Measurements from ENCODE around the gene RANBP9. TPM values are rescaled to one million over a fixed set of nuclear protein-coding genes. Genes with fewer than 3 reads are reported as not detected.

The RANBP9 gene
- total and polyA plus RNA-seq, 2 experiments from 2014 or later, result 12.1 to 31.8 TPM

DNA sequence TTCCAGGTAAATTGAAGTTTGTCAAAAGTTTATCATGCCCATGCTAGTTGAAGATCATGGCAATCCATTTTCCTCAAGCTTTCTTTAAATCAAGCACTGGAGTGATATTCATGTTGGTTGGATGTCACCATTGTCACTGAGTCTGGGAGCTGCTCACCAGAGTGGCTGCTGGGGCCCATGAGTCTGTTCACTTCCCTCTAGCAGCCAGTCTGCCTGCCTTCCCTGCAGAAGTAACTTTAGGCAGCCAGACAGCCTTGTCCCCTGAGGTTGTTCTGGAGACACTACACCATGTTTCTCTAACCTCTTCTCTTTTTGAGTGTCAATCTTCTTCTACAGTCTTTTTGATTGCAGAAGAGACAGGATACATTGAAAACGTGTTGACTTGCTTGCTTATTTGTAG is 131.7 kb downstream of the RANBP9 start (continued):
- TF ChIP-seq, protein P1, sequence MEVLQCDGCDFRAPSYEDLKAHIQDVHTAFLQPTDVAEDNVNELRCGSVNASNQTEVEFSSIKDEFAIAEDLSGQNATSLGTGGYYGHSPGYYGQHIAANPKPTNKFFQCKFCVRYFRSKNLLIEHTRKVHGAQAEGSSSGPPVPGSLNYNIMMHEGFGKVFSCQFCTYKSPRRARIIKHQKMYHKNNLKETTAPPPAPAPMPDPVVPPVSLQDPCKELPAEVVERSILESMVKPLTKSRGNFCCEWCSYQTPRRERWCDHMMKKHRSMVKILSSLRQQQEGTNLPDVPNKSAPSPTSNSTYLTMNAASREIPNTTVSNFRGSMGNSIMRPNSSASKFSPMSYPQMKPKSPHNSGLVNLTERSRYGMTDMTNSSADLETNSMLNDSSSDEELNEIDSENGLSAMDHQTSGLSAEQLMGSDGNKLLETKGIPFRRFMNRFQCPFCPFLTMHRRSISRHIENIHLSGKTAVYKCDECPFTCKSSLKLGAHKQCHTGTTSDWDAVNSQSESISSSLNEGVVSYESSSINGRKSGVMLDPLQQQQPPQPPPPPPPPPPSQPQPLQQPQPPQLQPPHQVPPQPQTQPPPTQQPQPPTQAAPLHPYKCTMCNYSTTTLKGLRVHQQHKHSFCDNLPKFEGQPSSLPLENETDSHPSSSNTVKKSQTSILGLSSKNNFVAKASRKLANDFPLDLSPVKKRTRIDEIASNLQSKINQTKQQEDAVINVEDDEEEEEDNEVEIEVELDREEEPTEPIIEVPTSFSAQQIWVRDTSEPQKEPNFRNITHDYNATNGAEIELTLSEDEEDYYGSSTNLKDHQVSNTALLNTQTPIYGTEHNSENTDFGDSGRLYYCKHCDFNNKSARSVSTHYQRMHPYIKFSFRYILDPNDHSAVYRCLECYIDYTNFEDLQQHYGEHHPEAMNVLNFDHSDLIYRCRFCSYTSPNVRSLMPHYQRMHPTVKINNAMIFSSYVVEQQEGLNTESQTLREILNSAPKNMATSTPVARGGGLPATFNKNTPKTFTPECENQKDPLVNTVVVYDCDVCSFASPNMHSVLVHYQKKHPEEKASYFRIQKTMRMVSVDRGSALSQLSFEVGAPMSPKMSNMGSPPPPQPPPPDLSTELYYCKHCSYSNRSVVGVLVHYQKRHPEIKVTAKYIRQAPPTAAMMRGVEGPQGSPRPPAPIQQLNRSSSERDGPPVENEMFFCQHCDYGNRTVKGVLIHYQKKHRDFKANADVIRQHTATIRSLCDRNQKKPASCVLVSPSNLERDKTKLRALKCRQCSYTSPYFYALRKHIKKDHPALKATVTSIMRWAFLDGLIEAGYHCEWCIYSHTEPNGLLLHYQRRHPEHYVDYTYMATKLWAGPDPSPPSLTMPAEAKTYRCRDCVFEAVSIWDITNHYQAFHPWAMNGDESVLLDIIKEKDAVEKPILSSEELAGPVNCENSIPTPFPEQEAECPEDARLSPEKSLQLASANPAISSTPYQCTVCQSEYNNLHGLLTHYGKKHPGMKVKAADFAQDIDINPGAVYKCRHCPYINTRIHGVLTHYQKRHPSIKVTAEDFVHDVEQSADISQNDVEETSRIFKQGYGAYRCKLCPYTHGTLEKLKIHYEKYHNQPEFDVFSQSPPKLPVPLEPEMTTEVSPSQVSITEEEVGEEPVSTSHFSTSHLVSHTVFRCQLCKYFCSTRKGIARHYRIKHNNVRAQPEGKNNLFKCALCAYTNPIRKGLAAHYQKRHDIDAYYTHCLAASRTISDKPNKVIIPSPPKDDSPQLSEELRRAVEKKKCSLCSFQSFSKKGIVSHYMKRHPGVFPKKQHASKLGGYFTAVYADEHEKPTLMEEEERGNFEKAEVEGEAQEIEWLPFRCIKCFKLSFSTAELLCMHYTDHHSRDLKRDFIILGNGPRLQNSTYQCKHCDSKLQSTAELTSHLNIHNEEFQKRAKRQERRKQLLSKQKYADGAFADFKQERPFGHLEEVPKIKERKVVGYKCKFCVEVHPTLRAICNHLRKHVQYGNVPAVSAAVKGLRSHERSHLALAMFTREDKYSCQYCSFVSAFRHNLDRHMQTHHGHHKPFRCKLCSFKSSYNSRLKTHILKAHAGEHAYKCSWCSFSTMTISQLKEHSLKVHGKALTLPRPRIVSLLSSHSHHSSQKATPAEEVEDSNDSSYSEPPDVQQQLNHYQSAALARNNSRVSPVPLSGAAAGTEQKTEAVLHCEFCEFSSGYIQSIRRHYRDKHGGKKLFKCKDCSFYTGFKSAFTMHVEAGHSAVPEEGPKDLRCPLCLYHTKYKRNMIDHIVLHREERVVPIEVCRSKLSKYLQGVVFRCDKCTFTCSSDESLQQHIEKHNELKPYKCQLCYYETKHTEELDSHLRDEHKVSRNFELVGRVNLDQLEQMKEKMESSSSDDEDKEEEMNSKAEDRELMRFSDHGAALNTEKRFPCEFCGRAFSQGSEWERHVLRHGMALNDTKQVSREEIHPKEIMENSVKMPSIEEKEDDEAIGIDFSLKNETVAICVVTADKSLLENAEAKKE (CRISPR knock-in tag; IDR thresholded peaks at IDR 0.05), result no peak
- TF ChIP-seq ZNF331 (CRISPR knock-in tag; IDR thresholded peaks at IDR 0.05; ENCODE audit: low read depth) (no peak), EZH2phosphoT487 (IDR thresholded peaks at IDR 0.05; ENCODE audit: unreplicated experiment) (no peak), REST (IDR thresholded peaks at IDR 0.05; ENCODE audit: unreplicated experiment) (no peak), ZNF114 (CRISPR knock-in tag; IDR thresholded peaks at IDR 0.05) (no peak), POLR2AphosphoS5 (IDR thresholded peaks at IDR 0.05; ENCODE audit: low read depth) (no peak)

- no peaks in the 10 kb centered on the region for H3K36me3 ChIP-seq (ENCODE audit: insufficient read depth)
- H3K27me3 Mint-ChIP-seq (ENCODE audit: insufficient read depth, low read depth, poor library complexity), result peaks cover 14% of the 10 kb centered on the region
- no peaks in the 10 kb centered on the region; the same call in 2 of the 3 replicates for H3K9me3 Mint-ChIP-seq
- no peaks in the 10 kb centered on the region for H4K20me1 ChIP-seq (replicated peaks; ENCODE audit: insufficient read depth)
- no peak overlapping the region for H3K27ac ChIP-seq (ENCODE audit: low read depth)
- H3K36me3 Mint-ChIP-seq (ENCODE audit: low read depth), result peaks cover 18% of the 10 kb centered on the region
- H3K9me2 ChIP-seq (ENCODE audit: insufficient read depth), result no peaks in the 10 kb centered on the region
- ATAC-seq (no peak), DNase-seq (ENCODE audit: low spot score) (no peak)
- H3K4me2 ChIP-seq, result no peak overlapping the region
- H2AFZ ChIP-seq, result no peak overlapping the region
- peaks cover 10% of the 10 kb centered on the region for H3F3A ChIP-seq (replicated peaks; ENCODE audit: low read depth)
- H3K4me3 ChIP-seq, result no peak overlapping the region
- H3K27me3 ChIP-seq (ENCODE audit: insufficient read depth), result no peaks in the 10 kb centered on the region
- H3K4me1 ChIP-seq (ENCODE audit: insufficient read depth), result peaks cover 13% of the 10 kb centered on the region
- no peak for TF ChIP-seq REST (IDR thresholded peaks at IDR 0.05; ENCODE audit: unreplicated experiment)
- TF ChIP-seq ZNF331 (CRISPR knock-in tag; IDR thresholded peaks at IDR 0.05; ENCODE audit: low read depth), result no peak
- no peak for TF ChIP-seq NANOG (IDR thresholded peaks at IDR 0.05; ENCODE audit: borderline replicate concordance)
- no peak overlapping the region for H3K4me3 Mint-ChIP-seq
- H3K4me1 Mint-ChIP-seq, result peaks cover 19% of the 10 kb centered on the region
- H3K79me2 ChIP-seq (replicated peaks; ENCODE audit: insufficient read depth), result peaks cover 28% of the 10 kb centered on the region
- H3K27ac Mint-ChIP-seq, result no peak overlapping the region
These were observed 133.7 kb downstream of the RANBP9 start for GRCh38 chr6:13577926-13578325.
